Peyer's patch (tissue), 4 donors: ENCODE measurements around the gene ASB6.

Experiments
- CTCF ChIP-seq, 6 experiments: fragments of 450-650 bp in 4 of 6; fragments of 200-600 bp in 2 of 6; sonication (generic) in 1 of 6; IDR thresholded peaks; one replicate each; pipeline ENCODE4 v1.5.1; 2017 to 2019; ENCODE audit warnings: antibody characterized with exemption in 6 of 6, mild to moderate bottlenecking in 3 of 6, moderate library complexity in 1 of 6
- POLR2A ChIP-seq, 2 donors: fragments of 450-650 bp; IDR thresholded peaks; one replicate each; pipeline ENCODE4 v1.5.1; 2017; ENCODE audit warnings: antibody characterized with exemption in 2 of 2, mild to moderate bottlenecking in 2 of 2, moderate library complexity in 2 of 2

- TF ChIP-seq CTCF (IDR thresholded peaks at IDR 0.05) (no peak), POLR2A (IDR thresholded peaks at IDR 0.05) (no peak)
Measured at GRCh38 chr9:129644902-129645301, 3.0 kb upstream of the ASB6 start.
